GM19099 (cell line): ENCODE measurements around the gene MKKS.

Experiments
- POLR2A ChIP-seq: IDR thresholded peaks from 3 replicates; pipeline ENCODE4 v1.6.1; 2011; ENCODE audit warnings: low read depth; ENCODE audit not compliant: insufficient read length; ENCODE audit errors: extremely low read depth

MKKS gene

DNA sequence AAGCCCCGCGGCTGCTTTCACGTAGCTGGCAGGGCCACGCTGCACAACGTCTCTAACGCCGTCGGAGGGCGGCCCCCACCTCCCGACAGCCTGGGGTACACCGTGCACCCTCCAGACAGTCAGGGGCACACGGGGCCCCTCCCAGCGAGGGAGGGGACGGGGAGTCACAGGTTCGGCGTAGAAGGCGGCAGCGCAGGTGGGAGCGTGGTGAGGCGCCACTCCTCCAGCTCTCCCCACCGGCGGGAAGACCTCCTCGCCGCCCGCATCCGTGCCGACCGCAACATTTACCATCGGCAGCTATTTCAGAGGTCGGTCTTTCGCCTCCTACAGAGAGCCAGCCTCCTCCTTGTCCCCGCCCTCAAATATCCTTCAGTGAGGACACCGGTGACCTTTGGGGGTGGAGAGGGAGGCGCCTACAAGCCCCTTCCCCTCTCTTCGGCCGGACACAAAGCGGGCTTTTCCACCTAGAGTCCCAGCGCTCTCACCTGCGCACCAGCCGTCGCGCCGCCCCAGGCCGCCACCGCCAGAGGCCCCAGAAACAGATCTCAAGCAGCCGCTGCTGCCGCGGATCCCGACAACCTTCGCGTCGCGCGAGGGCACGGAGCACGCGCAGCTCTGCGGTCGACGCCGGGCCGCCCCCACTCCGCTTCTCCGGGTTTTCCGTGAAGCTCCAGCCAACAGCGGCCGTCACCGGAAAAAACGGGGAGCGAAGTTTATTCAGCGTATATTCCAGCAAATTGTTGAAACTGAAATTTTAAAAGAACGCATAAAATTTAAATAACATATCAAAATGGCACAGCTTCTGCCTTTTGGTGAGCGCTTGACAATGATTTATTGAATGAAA is at the start of gene MKKS:
Gene MKKS (minus strand): TSS at position 600 of the 844 bp plus-strand sequence. CDS start 20,708 bp downstream, outside the sequence.
- peak; percentile 52 for TF ChIP-seq POLR2A

DNA sequence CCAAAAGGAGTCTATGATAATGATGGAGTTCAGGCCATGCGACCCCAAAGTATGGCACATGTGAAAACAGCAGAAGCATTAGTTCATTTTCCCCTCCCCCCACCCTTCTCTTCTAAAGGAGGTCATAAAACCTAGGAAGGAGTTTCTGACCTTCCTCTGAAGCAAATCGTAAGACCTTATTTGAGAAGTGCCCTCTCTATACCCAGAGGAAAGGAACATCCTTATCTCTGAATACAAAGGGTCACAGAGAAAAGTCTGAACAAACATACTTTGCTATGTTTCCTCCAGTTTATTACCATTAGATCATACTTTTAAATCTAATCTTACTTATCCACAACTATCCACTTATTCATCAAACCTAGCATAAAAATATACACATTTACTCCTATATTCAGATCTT is 49.7 kb upstream of the MKKS start:
- TF ChIP-seq POLR2A = no peak

DNA sequence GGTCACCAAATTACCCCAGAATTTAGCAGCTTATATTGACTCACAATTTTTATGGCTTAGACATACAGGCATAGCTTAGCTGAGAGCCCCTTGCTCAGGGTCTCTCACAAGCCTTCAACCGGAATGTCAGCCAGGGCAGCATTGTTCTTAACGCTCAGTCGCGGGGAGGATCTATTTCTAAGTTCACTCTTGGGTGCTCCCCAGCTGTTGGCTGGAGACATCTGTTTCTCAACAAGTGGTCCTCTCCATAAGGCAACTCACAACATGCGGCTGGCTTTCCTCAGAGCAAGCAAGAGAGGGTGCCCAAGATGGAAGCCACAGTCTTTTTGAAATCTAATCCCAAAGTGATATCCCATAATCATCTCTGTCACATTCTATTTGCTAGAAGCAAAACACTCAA is 47.7 kb upstream of the MKKS start:
- TF ChIP-seq POLR2A = no peak

- TF ChIP-seq POLR2A = no peak
Measured at GRCh38 chr20:10478930-10479329, 44.9 kb upstream of the MKKS start.

- no peak for TF ChIP-seq POLR2A
Measured at GRCh38 chr20:10478205-10478604, 44.2 kb upstream of the MKKS start.

GRCh38 chr20:10476319-10476724 is 42.3 kb upstream of the MKKS start:
- no peak for TF ChIP-seq POLR2A

DNA sequence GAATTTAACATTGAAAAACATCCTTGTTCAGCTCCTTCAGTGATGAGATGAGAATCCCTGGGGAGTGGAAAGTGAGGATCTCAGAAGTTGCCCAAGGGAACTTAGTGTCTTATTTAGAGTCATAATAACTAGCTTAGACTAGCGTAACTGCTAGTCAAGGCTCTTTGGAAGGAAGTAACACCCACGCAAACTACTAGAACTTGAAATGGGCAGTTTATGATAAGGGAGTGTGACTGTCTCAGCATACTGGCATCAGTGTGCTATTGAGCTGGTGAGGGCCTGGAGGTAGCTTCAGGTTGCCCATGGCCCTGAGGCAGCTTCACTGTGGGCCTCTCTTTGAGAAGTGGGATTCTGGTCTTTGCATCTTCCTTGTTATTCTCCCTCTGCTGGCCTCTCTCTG is 41.2 kb upstream of the MKKS start:
- TF ChIP-seq POLR2A = no peak

GRCh38 chr20:10474606-10475184 is 40.7 kb upstream of the MKKS start:
- no peak for TF ChIP-seq POLR2A

GRCh38 chr20:10472871-10473270 is 38.8 kb upstream of the MKKS start:
- no peak for TF ChIP-seq POLR2A

DNA sequence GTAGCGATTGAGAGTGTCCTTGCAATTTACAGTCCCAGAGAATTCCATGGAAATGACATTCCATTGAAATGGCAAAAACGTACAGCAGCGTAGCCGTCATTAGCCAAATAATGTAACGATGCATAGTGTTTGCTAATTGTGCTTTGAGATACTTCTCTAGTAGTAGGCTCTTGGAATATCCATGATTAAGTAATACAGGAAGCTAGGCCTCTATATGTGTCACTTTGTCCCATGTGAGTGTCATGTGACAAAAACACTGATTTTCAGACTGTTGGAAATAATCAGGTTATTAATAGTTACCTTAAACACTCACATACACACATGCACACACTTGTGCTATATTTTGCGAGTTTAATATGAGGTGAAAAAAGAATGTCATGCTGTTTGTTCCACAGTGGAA is 36.3 kb upstream of the MKKS start:
- no peak for TF ChIP-seq POLR2A

- no peak for TF ChIP-seq POLR2A
Measured at GRCh38 chr20:10469599-10469998, 35.6 kb upstream of the MKKS start.

DNA sequence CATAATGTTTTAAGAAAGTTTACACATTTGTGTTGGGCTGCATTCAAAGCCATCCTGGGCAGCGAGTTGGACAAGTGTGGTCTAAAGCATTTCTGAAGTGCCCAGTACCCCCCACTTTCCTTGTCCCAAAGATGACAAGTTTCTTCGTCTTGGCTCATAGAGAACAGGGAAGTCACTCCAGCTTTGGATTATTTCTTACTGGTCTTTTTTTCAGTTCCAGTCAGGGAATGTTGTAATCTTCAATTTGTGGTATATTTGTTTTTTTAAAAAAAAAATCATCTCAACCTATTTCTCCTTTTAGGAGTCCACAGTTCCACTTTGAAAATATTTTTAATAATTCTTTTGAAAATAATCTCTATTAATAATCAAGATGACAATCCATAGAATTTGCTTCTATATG is 35.0 kb upstream of the MKKS start:
- TF ChIP-seq POLR2A = no peak

DNA sequence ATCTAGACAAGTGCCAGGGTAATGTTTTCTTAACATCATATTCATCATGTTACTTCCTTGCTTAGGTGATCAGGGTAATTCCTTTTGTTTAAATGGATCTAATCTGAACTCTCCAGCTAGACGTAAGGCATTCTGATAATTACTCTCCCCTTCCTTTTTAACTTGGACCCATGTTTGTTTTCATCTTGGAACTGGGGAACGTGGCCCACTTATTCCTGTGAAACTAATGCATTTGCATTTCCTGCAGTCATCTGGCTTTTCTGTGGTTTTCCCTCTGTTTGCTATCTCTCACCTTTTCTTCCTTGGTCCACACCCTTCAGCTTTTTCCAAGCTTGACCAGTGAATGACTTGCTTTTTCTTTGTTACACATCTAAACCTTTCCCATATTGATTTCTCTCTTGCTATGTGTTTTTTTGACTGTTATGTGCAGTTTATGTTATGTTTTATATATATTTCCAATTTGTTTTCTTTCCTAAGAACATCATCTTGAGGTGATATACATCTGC is 34.4 kb upstream of the MKKS start:
- TF ChIP-seq POLR2A = no peak

DNA sequence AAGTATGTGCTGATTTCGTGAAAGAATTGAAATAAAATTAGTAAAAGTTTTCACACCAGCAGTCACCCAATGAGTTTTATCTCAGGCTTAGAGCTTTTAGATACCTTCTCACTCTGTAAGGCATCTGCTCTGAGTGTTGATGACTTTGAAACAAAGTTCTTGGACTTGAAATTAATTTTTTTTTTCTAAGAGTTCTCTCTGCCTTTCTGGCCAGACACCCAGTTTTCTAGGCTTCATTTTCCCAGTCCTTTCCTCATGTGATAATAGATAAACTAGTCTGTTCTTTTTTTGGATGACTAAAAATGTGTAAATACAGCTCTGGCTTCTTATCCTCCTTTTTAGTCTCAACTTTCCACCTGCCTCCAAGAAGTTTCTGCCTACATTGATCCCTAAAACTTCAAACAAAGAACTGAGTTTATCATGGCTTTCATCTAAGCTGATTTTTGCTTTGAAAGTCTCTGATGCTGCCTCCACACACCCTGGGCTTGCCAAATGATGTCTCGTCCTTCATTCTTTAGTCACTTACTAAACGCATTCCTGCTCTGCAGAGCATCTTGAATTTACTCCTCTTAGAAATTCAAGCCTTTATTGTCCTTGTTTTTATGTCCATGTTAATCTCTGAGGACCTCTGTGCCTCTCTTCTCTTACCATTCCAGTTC is 33.8 kb upstream of the MKKS start:
- no peak for TF ChIP-seq POLR2A

DNA sequence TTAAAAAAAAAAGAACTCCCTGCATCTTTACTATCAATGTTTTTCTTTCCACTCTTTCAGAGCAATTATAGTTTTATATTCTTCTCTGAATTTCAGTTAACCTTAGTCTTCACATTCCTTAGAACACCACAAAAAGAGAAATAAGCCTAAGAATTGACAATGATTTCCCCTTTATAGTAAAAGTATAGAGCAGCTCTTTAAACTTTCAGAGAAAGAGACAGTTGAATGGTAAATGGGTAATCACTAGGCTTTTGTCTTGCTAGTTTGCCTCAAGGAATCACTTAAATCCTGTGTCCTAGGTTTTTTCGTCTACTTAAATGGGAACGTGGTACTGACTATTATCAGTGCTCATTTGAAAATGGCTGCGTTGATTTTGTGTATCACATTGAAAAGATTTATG is 32.8 kb upstream of the MKKS start:
- no peak for TF ChIP-seq POLR2A

GRCh38 chr20:10466325-10466724 is 32.3 kb upstream of the MKKS start:
- TF ChIP-seq POLR2A = no peak
